Activated CD8-positive, alpha-beta memory T cell treated with anti-CD3 and anti-CD28 coated beads, Interleukin-2, amount 50 U/mL, for 48 hours (primary cell): ENCODE results near the gene MMP7.

Source experiments
- DNase-seq: peaks from one replicate; pipeline ENCODE4 v3.0.0-alpha.2; 2020

The MMP7 gene

DNA sequence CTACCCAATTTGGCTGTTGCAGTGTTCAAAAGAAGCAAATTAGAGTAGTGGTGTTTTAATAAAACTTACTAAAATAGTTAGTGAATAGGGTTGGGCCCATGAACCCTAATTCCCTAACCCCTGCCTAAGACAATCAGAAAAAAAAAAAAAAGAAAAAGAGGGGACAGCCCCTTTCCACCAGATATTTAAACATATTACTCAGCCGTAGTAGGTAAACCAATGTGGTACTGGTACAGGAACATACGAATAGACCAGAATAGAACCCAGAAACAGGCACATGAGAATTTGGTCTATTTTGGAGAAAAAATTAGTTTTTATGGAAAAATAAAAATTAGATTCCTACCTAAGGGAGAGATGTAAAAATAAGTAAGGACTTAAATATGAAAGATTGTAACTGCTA lies 38.6 kb downstream of the MMP7 start:
- DNase-seq = no peak

DNA sequence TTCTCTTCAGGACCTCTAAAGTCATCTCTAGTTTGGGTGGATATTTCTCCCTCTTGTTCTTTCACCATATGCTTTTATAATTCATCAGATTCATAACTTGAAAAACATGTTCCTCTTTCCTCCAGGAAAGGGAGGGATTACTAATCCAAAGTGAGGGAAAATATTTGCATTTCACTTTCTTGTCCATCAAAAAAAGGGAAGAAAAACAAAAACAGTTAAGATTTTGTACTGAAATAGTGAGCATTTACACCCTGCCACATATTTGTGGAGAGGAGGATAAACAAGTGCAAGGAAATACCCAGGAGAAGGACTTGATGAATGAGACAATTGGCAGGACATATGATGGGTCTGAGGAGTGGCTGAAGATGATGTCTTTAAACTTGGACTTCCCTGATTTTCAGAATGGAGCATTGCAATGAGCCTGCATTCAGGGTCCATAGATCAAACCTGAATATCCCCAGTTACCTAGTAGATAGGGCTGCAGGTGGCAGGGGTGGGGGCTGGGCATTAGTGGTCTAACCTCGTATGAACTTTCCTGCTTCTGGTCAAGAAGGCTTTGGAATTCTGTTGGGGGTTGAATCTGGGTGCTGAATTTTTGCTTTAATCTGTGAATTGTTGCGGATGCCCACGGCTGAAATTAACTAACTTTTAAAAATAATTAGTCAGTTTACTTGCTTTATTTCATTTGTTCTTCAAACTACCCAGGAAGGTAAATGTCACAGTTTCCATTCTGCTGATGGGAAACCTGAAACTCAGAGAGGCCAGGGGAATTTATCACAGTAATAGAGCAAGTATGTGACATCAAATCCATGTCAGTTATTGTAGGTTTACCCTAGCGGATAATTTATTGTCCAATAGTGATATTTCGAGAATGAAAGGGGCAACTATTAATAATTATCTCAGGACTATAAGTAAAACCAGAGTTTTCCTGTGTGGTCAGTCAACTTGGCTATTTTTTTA lies 41.1 kb downstream of the MMP7 start:
- no peak for DNase-seq

DNA sequence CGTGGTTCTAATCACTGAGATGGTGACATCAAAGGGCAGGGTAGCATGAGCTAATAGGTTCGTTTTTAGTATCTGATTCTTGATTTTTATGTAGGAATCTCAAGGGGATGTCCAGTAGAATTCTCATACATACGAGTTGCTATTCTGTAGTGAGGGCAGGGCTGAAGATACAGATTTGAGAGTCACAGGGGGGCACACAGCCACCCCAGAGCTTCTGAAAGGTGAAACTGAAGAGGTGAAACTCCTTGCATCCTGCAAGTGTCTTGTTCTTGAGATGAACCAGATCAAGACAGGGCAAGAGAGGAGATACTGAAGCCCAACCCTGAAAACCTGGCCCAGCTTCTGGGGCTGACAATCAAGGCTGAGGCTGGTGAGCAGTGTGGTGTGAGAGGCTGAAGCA lies 42.3 kb downstream of the MMP7 start:
- DNase-seq = no peak

DNA sequence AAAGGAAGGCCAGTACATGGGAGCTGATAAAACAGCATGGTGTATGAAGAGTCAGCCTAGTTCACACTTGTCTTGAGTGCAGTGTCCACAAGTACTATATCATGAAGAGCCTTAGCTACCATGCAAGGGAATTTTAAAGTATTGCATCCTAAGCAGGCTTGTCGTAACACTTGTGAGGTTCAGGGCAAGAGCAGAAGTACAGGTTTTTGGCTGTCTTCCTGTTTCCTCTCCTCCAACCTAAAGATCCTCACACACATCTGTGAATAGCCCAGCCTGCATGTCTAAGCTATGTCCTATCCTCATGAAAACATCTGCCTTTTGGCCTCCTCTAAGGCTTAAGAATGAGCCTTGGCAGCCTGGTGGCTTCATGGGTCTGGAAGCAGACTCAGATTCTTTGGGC lies 43.3 kb downstream of the MMP7 start:
- no peak for DNase-seq

DNA sequence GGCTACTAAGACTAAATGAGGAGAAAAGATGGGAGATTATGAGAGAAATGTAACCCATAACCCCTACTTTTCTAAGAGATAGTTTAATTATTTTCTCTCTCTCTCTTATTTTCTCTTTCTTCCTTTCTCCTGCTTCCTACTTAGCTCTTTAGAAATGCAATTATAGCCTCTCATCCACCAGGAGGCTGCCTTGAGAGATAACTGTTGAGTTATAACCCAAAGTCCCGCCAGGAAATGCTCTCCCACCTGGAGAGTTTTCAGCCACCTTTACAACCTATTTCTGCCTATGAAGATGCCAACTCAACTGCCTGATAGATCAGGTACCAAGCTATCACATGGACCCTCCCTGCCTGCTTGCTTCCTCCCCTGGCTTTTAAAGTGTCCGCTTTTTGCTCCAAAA lies 44.0 kb downstream of the MMP7 start:
- DNase-seq = no peak

DNA sequence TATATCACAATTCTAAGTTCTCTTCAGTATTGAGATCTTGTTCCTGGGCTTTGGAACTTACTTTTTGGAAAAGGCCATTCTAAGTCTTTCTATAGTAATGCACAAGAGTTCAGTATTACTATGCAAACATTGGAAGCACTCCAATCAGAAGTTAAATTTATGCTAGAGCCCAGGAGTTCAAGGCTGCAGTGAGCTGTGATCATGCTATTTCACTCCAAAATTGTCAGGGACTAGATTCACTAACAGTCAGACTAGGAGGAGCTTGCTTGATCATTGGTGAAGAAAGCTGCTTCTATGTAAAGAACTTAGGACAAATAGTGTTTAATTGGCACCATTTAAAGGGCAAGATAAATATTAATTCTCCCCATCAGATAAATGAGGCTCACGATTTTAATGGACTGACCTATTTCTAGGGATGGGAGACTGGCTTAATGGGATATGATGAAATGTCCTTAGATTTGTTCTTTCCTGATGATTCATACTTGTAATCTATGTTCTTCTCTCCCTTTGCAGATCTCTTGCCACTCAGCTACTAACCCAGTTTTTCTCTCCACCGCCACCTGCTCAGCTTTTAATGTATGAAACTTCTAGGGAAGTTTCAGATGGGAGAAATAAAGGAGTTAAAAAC lies 45.3 kb downstream of the MMP7 start:
- DNase-seq = no peak

DNA sequence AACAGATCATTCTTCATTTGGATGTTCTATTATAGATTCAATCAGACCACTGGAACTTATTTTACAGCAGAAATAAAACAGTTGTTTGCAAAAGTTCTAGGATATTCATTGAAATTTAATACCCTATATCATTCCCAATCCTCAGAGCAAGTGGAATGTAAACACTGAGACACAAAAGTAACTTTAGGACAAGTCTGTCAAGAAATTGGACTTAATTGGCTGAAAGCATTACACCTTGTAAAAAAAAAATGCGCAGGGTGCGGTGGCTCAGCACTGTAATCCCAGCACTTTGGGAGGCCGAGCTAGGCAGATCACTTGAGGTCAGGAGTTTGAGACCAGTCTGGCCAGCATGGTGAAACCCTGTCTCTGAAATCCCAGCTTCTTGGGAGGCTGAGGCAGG lies 48.1 kb downstream of the MMP7 start:
- no peak for DNase-seq

DNA sequence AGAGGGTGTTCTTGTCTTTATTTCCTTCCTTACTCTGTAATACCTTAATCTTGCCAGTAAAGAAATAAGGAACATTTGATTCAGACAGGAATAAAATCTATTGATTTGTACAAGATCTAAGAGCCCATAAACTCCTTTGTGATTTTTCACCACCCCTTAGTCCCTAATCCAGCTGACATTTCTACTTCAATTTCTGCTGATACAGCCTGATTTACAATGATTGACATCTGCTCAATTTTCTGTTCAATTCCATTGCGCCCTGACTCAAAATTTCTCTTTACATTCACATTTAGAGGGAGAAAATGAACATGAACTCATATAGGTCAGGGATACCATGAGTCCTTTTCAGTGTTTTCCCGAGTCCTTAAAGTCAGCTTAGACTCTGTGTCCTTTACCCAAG lies 50.8 kb downstream of the MMP7 start:
- no peak for DNase-seq

DNA sequence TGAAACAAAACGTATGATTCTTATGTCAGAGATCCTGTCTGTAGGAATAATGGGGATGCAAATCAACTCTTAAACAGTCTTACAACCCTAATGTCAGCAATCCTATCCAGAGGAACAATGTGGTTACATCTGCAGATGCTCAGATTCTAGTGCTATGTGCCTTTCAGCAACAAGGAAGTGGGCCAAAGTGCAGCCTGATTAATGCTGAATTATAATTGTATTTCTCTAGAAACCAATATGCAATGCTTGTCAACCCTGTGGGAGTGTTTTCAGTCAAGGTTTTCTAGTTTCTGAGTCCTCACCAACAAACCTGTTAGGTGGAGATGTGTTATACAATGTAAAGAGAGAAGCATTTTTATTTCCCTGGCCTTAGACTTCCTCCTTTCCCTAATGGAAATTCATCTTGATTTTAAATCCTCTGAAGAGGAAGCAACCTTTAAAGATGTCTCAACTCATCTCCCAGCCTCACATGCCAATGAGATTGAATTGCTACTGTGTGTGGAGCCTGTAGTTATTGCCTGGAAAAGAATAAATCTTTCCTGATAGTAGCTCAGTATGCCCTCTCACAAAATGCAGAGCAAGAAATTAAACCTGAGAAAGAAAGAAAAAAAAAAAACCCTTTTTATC lies 51.8 kb downstream of the MMP7 start:
- DNase-seq = no peak

DNA sequence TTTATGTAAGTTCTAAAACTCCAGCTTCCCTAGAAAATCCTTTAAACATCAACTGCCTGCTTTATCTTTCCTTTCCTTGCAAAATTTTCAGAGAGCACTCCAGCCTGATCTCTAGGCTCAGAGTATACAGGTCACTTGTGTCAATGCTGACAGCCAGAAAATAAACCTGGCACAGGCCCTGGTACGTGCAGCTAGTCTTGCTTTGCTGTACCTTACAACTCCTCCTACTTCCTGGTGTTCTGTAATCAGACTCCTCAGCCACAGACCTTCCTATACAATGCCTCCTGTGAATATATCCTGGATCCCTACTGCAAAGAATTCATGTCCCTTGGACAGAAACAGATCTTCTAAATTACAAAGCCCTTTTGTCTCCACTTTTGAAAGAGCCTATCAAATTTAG lies 53.7 kb downstream of the MMP7 start:
- DNase-seq = no peak

DNA sequence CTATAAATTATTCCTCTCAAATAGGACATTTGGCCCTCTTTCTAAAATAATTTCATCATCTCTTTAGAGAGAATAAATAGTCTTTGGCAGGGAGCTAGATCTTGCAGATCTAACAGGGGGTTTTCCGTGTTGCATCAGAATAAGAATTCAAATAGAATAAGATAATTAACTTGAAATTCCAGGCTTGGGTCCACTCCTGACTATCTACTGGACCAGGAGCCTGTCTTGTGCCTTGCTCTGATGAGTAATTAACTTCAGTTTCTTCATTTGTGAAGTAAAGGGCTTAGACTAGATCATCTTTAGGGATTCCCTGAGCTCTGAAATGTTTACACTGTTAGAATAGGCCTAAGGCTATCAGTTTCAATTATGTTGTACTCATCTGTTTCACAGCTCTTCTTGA lies 54.5 kb downstream of the MMP7 start:
- no peak for DNase-seq

DNA sequence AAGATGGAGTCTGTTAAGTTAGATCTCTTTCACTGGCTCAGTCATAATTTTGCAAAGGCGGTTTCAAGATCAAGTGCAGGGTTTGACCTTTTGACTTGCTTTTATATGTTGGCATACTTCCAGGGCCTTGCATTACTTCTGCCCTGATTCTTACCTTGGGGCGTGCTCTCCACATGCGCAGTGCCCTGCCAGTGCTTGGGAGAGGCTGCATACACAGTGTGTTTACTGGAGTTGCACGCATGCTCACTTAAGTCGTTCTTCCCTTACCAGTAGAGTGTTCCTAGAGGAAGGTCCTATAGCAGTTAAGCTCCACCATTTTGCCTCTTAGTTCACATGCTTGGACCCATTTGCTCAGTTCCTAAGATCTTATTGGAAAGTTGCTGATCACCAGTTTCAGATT lies 57.0 kb downstream of the MMP7 start:
- DNase-seq = no peak

DNA sequence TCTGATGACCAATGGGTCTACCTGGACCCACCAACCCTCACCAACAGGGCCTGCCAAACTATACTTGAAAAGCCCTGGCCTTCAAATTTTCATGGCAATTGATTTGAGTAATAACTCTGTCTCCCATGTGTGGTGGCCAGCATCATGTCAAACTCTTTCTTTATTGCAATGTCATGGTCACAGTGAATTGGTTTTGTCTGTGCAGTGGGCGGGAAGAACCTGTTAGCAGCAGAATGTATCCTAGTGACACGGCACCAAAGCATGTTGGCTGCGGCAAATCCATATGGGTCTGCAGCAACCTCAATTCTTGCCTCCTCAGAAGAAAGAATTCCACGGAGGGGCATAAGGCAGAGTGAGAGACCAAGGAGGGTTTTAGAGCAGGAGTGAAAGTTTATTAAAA lies 58.4 kb downstream of the MMP7 start:
- DNase-seq = no peak

DNA sequence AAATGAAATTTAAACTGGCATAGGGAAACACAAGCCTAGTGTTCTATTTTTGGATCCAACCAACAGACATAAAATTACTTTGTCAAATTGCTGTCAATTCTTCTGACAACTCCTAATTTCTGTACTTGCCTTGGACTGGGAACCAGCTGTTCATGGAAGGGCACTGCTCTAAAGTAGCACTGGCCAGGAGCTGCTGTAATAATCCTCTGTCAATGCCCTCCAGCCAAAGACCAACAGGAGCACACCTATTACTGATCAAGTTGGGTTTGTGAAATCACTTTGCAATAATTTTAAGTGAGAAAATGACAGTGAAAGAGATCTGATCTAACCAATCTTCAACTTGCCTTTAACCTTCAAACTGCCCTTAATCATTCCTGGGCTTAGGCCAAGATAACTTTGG lies 59.1 kb downstream of the MMP7 start:
- no peak for DNase-seq
